ENCODE measurements around the gene KASH5.
"Not testable (repeated sequence)": the region's sequence is repeated elsewhere in the genome, so short reads cannot be mapped to it uniquely, and the experiment has no call there.

KASH5 gene

DNA sequence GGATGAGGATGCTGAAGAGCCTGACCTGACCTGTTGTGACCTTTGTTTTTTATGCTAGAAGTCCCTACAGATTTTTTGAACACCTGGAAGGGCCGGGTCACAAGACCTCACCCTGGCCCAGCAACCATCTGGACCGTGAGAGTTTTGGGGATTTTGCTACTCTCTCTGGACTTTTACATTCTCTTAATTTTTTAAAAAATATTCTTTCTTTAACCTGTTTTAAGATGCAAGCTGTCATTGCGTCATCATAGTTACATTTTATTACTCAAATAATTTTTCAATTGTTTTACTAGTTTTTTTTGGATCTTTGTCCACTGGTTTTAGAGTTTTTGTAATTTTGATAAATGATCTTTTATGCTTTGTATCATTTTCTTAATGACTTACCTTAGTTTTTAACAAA lies 16.9 kb upstream of the KASH5 start:
- TF ChIP-seq SPI1 (IDR thresholded peaks at IDR 0.05; ENCODE audit: borderline replicate concordance, low read depth) (no peak), GABPA (IDR thresholded peaks at IDR 0.05; ENCODE audit: low read depth) (no peak), POLR2AphosphoS5 (IDR thresholded peaks at IDR 0.05; ENCODE audit: low read depth) (no peak)
- TF ChIP-seq, protein P1, sequence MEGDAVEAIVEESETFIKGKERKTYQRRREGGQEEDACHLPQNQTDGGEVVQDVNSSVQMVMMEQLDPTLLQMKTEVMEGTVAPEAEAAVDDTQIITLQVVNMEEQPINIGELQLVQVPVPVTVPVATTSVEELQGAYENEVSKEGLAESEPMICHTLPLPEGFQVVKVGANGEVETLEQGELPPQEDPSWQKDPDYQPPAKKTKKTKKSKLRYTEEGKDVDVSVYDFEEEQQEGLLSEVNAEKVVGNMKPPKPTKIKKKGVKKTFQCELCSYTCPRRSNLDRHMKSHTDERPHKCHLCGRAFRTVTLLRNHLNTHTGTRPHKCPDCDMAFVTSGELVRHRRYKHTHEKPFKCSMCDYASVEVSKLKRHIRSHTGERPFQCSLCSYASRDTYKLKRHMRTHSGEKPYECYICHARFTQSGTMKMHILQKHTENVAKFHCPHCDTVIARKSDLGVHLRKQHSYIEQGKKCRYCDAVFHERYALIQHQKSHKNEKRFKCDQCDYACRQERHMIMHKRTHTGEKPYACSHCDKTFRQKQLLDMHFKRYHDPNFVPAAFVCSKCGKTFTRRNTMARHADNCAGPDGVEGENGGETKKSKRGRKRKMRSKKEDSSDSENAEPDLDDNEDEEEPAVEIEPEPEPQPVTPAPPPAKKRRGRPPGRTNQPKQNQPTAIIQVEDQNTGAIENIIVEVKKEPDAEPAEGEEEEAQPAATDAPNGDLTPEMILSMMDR (IDR thresholded peaks at IDR 0.05; ENCODE audit: insufficient read depth, low read length) = no peak
- TF ChIP-seq, protein P2, sequence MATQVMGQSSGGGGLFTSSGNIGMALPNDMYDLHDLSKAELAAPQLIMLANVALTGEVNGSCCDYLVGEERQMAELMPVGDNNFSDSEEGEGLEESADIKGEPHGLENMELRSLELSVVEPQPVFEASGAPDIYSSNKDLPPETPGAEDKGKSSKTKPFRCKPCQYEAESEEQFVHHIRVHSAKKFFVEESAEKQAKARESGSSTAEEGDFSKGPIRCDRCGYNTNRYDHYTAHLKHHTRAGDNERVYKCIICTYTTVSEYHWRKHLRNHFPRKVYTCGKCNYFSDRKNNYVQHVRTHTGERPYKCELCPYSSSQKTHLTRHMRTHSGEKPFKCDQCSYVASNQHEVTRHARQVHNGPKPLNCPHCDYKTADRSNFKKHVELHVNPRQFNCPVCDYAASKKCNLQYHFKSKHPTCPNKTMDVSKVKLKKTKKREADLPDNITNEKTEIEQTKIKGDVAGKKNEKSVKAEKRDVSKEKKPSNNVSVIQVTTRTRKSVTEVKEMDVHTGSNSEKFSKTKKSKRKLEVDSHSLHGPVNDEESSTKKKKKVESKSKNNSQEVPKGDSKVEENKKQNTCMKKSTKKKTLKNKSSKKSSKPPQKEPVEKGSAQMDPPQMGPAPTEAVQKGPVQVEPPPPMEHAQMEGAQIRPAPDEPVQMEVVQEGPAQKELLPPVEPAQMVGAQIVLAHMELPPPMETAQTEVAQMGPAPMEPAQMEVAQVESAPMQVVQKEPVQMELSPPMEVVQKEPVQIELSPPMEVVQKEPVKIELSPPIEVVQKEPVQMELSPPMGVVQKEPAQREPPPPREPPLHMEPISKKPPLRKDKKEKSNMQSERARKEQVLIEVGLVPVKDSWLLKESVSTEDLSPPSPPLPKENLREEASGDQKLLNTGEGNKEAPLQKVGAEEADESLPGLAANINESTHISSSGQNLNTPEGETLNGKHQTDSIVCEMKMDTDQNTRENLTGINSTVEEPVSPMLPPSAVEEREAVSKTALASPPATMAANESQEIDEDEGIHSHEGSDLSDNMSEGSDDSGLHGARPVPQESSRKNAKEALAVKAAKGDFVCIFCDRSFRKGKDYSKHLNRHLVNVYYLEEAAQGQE (IDR thresholded peaks at IDR 0.05; ENCODE audit: insufficient replicate concordance, low read depth) = no peak
- DNase-seq (ENCODE audit: low read depth in 1 of 2, low spot score in 1 of 2) = no peak
- Histone ChIP-seq H3K4me3 (replicated peaks; ENCODE audit: insufficient read depth, low read length) (no peak overlapping the region), H3K27me3 (ENCODE audit: insufficient read depth, poor library complexity, severe bottlenecking) (no peaks in the 10 kb centered on the region), H3K27ac (replicated peaks) (no peak overlapping the region)

DNA sequence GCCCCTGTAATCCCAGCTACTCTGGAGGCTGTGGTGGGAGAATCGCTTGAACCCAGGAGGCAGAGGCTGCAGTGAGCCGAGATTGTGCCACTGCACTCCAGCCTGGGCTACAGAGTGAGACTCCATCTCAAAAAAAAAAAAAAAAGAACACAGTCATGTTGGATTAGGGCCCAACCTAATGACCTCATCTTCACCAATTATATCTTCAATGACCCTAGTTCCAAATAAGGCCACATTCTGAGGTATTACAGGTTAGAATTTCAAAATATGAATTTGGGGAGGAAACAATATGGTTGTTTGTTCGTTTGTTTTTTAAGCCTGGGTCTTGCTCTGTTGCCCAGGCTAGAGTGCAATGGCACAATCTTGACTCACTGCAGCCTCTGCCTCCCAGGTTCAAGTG lies 14.9 kb upstream of the KASH5 start:
- not testable (repeated sequence) for H3K27me3 ChIP-seq (ENCODE audit: insufficient read depth, poor library complexity, severe bottlenecking); DNase-seq (ENCODE audit: low read depth in 1 of 2, low spot score in 1 of 2); H3K27ac ChIP-seq (replicated peaks); H3K4me3 ChIP-seq (replicated peaks; ENCODE audit: insufficient read depth, low read length)

DNA sequence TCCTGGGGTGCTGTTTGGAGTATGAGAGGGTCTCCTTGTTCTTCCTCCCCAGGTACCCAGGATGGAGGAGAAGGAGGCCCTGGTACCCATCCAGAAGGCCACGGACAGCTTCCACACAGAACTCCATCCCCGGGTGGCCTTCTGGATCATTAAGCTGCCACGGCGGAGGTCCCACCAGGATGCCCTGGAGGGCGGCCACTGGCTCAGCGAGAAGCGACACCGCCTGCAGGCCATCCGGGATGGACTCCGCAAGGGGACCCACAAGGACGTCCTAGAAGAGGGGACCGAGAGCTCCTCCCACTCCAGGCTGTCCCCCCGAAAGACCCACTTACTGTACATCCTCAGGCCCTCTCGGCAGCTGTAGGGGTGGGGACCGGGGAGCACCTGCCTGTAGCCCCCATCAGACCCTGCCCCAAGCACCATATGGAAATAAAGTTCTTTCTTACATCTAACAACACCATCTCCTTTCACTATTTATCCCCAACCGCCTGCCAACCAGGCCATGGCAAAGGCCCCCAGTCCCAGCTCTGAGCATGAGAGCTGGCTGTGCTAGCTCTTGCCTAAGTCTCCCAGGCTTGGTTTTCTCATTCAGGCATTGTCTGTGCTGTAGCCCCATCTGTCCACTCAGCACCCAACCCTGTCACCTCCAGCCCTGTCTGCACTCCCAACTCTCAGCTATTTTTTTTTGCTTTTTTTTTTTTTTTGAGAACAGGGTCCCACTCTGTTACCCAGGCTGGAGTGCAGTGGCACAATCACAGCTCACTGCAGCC lies 13.2 kb upstream of the KASH5 start:
- TF ChIP-seq POLR2AphosphoS5 (IDR thresholded peaks at IDR 0.05; ENCODE audit: low read depth) (no peak), SPI1 (IDR thresholded peaks at IDR 0.05; ENCODE audit: borderline replicate concordance, low read depth) (no peak)
- TF ChIP-seq, protein P2 (IDR thresholded peaks at IDR 0.05; ENCODE audit: insufficient replicate concordance, low read depth) = no peak
- TF ChIP-seq, protein P1 (IDR thresholded peaks at IDR 0.05; ENCODE audit: insufficient read depth, low read length) = no peak
- DNase-seq (ENCODE audit: low read depth in 1 of 2, low spot score in 1 of 2) = no peak
- no peaks in the 10 kb centered on the region for H3K27me3 ChIP-seq (ENCODE audit: insufficient read depth, poor library complexity, severe bottlenecking)

DNA sequence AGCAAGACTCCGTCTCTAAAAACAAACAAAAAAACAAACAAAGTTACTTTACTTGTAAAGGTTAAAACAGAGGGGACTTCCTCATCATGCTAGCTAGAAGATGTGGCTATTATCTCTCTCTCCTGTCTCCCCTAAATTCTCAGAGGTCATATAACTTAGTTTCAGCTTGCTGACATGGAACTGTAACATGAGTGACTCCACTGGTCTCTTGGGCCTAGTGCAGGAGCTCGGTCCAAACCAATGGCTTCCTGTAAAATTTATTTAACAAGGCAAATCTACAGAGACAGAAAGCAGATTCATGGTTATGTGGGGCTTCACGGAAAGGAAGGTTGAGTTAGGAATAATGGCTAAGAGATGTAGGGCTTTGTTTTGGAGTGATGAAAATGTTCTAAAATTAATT lies 9.5 kb upstream of the KASH5 start:
- Histone ChIP-seq H3K4me3 (replicated peaks; ENCODE audit: insufficient read depth, low read length) (no peak overlapping the region), H3K27me3 (ENCODE audit: insufficient read depth, poor library complexity, severe bottlenecking) (no peaks in the 10 kb centered on the region), H3K27ac (replicated peaks) (no peak overlapping the region)
- DNase-seq (ENCODE audit: low read depth in 1 of 2, low spot score in 1 of 2) = no peak
- TF ChIP-seq SPI1 (IDR thresholded peaks at IDR 0.05; ENCODE audit: borderline replicate concordance, low read depth) (no peak), POLR2AphosphoS5 (IDR thresholded peaks at IDR 0.05; ENCODE audit: low read depth) (no peak), GABPA (IDR thresholded peaks at IDR 0.05; ENCODE audit: low read depth) (no peak)
- TF ChIP-seq, protein P2 (IDR thresholded peaks at IDR 0.05; ENCODE audit: insufficient replicate concordance, low read depth) = no peak
- TF ChIP-seq, protein P1 (IDR thresholded peaks at IDR 0.05; ENCODE audit: insufficient read depth, low read length) = no peak

More for the DNA sequence above, 13.2 kb upstream of the KASH5 start:
- H3K27ac ChIP-seq (replicated peaks) = no peak overlapping the region
- no peak overlapping the region for H3K4me3 ChIP-seq (replicated peaks; ENCODE audit: insufficient read depth, low read length)
